GM06990 (cell line): ENCODE data around the gene SPEN.

Experiments used
- DNase-seq: peaks from one replicate; pipeline ENCODE4 v3.0.0-alpha.2; 2011; ENCODE audit not compliant: insufficient read length; ENCODE audit errors: extremely low read depth
- H3K27me3 ChIP-seq: replicated peaks from 2 replicates; pipeline ENCODE4 v1.6.0; 2011; ENCODE audit warnings: low read length; ENCODE audit not compliant: control insufficient read depth, insufficient read depth
- H3K36me3 ChIP-seq: 2 replicates; pipeline ENCODE4 v1.5.1; 2011; ENCODE audit warnings: low read length; ENCODE audit not compliant: control insufficient read depth, insufficient read depth
- H3K4me3 ChIP-seq: replicated peaks from 2 replicates; pipeline ENCODE4 v1.5.1; 2011; ENCODE audit warnings: low read depth, mild to moderate bottlenecking, control low read depth, low read length
- CTCF ChIP-seq: IDR thresholded peaks from 2 replicates; pipeline ENCODE4 v1.5.1; 2011; ENCODE audit warnings: low read length, control low read depth, mild to moderate bottlenecking, inconsistent platforms; ENCODE audit not compliant: insufficient read depth, poor library complexity, severe bottlenecking

The SPEN gene

GRCh38 chr1:15949453-15950245, 102.1 kb downstream of the SPEN start:
- DNase-seq: peak; percentile 65
- peaks cover 28% of the 10 kb centered on the region for H3K36me3 ChIP-seq
- H3K4me3 ChIP-seq: peak overlapping the region; percentile 24
- H3K27me3 ChIP-seq: no peaks in the 10 kb centered on the region
- TF ChIP-seq CTCF: no peak

- Histone ChIP-seq H3K36me3 (peaks cover 21% of the 10 kb centered on the region), H3K27me3 (no peaks in the 10 kb centered on the region), H3K4me3 (no peak overlapping the region; the same call in 1 of the 2 replicates)
- DNase-seq: no peak
- TF ChIP-seq CTCF: no peak
These were observed 102.8 kb downstream of the SPEN start for GRCh38 chr1:15950302-15950701.

GRCh38 chr1:15950763-15951295, 103.3 kb downstream of the SPEN start:
- Histone ChIP-seq H3K36me3 (peaks cover 16% of the 10 kb centered on the region), H3K27me3 (no peaks in the 10 kb centered on the region), H3K4me3 (no peak overlapping the region)
- DNase-seq: no peak
- TF ChIP-seq CTCF: no peak

GRCh38 chr1:15951341-15952153, 104.0 kb downstream of the SPEN start:
- H3K4me3 ChIP-seq: no peak overlapping the region
- no peak for DNase-seq

More at GRCh38 chr1:15951341-15952153, 104.0 kb downstream of the SPEN start:
- TF ChIP-seq CTCF: no peak
- H3K36me3 ChIP-seq: peaks cover 10% of the 10 kb centered on the region
- H3K27me3 ChIP-seq: no peaks in the 10 kb centered on the region
